ENCODE results near the gene TSR3. TPM values are rescaled to one million over a fixed set of nuclear protein-coding genes. Genes with fewer than 3 reads are reported as not detected.

TSR3 gene
- total RNA-seq, 4 donors from 2014 or later, result 78.2 to 112 (median 106) TPM

GRCh38 chr16:1355591-1355990 lies 3.9 kb upstream of the TSR3 start:
- intact Hi-C loops (cut with DNase I), result no loop called here
- H3K27ac ChIP-seq (replicated peaks in 1 of 4), result no peak overlapping the region
- no peak overlapping the region for H3K4me3 ChIP-seq
- no peaks in the 10 kb centered on the region for H3K9me3 ChIP-seq
- TF ChIP-seq CTCF (IDR thresholded peaks at IDR 0.05) (no peak), EP300 (IDR thresholded peaks at IDR 0.05) (no peak), POLR2AphosphoS5 (IDR thresholded peaks at IDR 0.05) (no peak), POLR2A (IDR thresholded peaks at IDR 0.05; ENCODE audit: low read depth) (no peak)
- no peak for DNase-seq (ENCODE audit: extremely low spot score)
- WGBS, result 82% methylated on average over 12 of the region's 15 CpGs
- H3K4me1 ChIP-seq, result peaks cover 23 to 64% (median 44%) of the 10 kb centered on the region in 4 donors
- H3K36me3 ChIP-seq, result peaks cover 0 to 28% (median 19%) of the 10 kb centered on the region in 4 donors
- no peaks in the 10 kb centered on the region for H3K27me3 ChIP-seq

GRCh38 chr16:1354815-1355540 lies 3.3 kb upstream of the TSR3 start:
- intact Hi-C loops (cut with DNase I), result no loop called here
- no peak for DNase-seq (ENCODE audit: extremely low spot score)
- no peak overlapping the region for H3K27ac ChIP-seq (replicated peaks in 1 of 4)
- H3K36me3 ChIP-seq, result peaks cover 3 to 27% (median 20%) of the 10 kb centered on the region in 4 donors
- peaks cover 28 to 71% (median 50%) of the 10 kb centered on the region in 4 donors for H3K4me1 ChIP-seq
- H3K27me3 ChIP-seq, result no peaks in the 10 kb centered on the region
- WGBS, result 88% methylated on average over 49 of the region's 49 CpGs
- H3K9me3 ChIP-seq, result no peaks in the 10 kb centered on the region
- H3K4me3 ChIP-seq, result no peak overlapping the region
- no peak for TF ChIP-seq POLR2AphosphoS5 (IDR thresholded peaks at IDR 0.05)
- no peak for TF ChIP-seq CTCF (IDR thresholded peaks at IDR 0.05)
- no peak for TF ChIP-seq POLR2A (IDR thresholded peaks at IDR 0.05; ENCODE audit: low read depth)
- TF ChIP-seq EP300 (IDR thresholded peaks at IDR 0.05), result no peak

GRCh38 chr16:1351215-1351581 lies 480 bp downstream of the TSR3 start:
- intact Hi-C loops (cut with DNase I), result no loop called here
- H3K9me3 ChIP-seq, result no peaks in the 10 kb centered on the region
- H3K27me3 ChIP-seq, result no peaks in the 10 kb centered on the region
- H3K4me1 ChIP-seq, result peaks cover 28 to 60% (median 50%) of the 10 kb centered on the region in 4 donors
- TF ChIP-seq POLR2AphosphoS5 (IDR thresholded peaks at IDR 0.05), result no peak
- TF ChIP-seq EP300 (IDR thresholded peaks at IDR 0.05), result no peak
- TF ChIP-seq CTCF (IDR thresholded peaks at IDR 0.05), result no peak
- 0% methylated on average over 4 of the region's 35 CpGs for WGBS
- peak overlapping the region; percentile 65 to 82 (median 71) for H3K27ac ChIP-seq (replicated peaks in 1 of 4)
- DNase-seq (ENCODE audit: extremely low spot score), result no peak
- peaks cover 18 to 34% (median 33%) of the 10 kb centered on the region in 4 donors for H3K36me3 ChIP-seq
- H3K4me3 ChIP-seq, result peak overlapping the region; percentile 84 to 99 (median 91)

- peaks cover 18 to 34% (median 33%) of the 10 kb centered on the region in 4 donors for H3K36me3 ChIP-seq
- peaks cover 28 to 55% (median 45%) of the 10 kb centered on the region in 4 donors for H3K4me1 ChIP-seq
- intact Hi-C loops (cut with DNase I), result no loop called here
- no peaks in the 10 kb centered on the region for H3K9me3 ChIP-seq
- no peak for DNase-seq (ENCODE audit: extremely low spot score)
- no peak for TF ChIP-seq EP300 (IDR thresholded peaks at IDR 0.05)
- no peak for TF ChIP-seq POLR2AphosphoS5 (IDR thresholded peaks at IDR 0.05)
- TF ChIP-seq CTCF (IDR thresholded peaks at IDR 0.05), result no peak
- TF ChIP-seq POLR2A (IDR thresholded peaks at IDR 0.05; ENCODE audit: low read depth), result no peak
- WGBS, result 74% methylated on average over 14 of the region's 19 CpGs
- peak overlapping the region; percentile 84 to 99 (median 91) for H3K4me3 ChIP-seq
- H3K27me3 ChIP-seq, result no peaks in the 10 kb centered on the region
- peak overlapping the region in 1 of 4 donors; percentile 82 for H3K27ac ChIP-seq (replicated peaks in 1 of 4)
Observed at GRCh38 chr16:1350691-1351090, 987 bp downstream of the TSR3 start.
